ENCODE data around the gene ADAMTS19. TPM values are rescaled to one million over a fixed set of nuclear protein-coding genes. Genes with fewer than 3 reads are reported as not detected.

Gene ADAMTS19
- total and polyA plus RNA-seq, 9 of the 15 experiments (the other 6 are each of a cell fraction or from before 2014, with no cell fraction given): not detected

GRCh38 chr5:129459777-129460671, at the start of gene ADAMTS19 (continued):
- TF ChIP-seq ERF (CRISPR knock-in tag; IDR thresholded peaks at IDR 0.05): no peak
- no peak for TF ChIP-seq ZNF780A (CRISPR knock-in tag; IDR thresholded peaks at IDR 0.05)
- no peak for TF ChIP-seq PML (IDR thresholded peaks at IDR 0.05; ENCODE audit: low read length)
- TF ChIP-seq FOXA3 (CRISPR knock-in tag; conservative IDR thresholded peaks at IDR 0.05 in 1 of 2, IDR thresholded peaks at IDR 0.05 in 1 of 2): no peak
- no peak for TF ChIP-seq PRDM10 (IDR thresholded peaks at IDR 0.05; ENCODE audit: partially characterized antibody)

GRCh38 chr5:129410488-129410887, 49.6 kb upstream of the ADAMTS19 start:
- intact Hi-C loops (cut with micrococcal nuclease): no loop called here
- no peak for FAIRE-seq
- TF ChIP-seq HMG20B (CRISPR knock-in tag; IDR thresholded peaks at IDR 0.05) (no peak), YY1 (IDR thresholded peaks at IDR 0.05; ENCODE audit: borderline replicate concordance in 1 of 3, control insufficient read depth in 1 of 3, extremely low read depth in 1 of 3, insufficient read depth in 3 of 3, insufficient read length in 1 of 3, insufficient replicate concordance in 2 of 3, low read depth in 1 of 3, low read length in 2 of 3) (no peak), ZBTB43 (CRISPR knock-in tag; IDR thresholded peaks at IDR 0.05) (no peak), USF1 (CRISPR knock-in tag; IDR thresholded peaks at IDR 0.05) (no peak), ZNF143 (CRISPR knock-in tag; IDR thresholded peaks at IDR 0.05) (no peak)

More at GRCh38 chr5:129410488-129410887, 49.6 kb upstream of the ADAMTS19 start:
- no peak for DNase-seq (ENCODE audit: extremely low read depth in 1 of 4, low spot score in 3 of 4)
- no peak overlapping the region for H3K27ac ChIP-seq (ENCODE audit: extremely low read depth, low read depth, low read length)
- WGBS (ENCODE audit: insufficient coverage, low coverage, missing lambda C conversion rate): 0% methylated on average over 5 of the region's 5 CpGs
- no peak overlapping the region for H3K4me2 ChIP-seq (ENCODE audit: insufficient read depth, low read length)
- H2AFZ ChIP-seq (ENCODE audit: low read depth, low read length): no peak overlapping the region
- no TSS peak for BruUV-seq (replicated peaks)
- 0 out of 2 replicates have a peak, but pooled peaks cover 1% of the 10 kb centered on the region for H3K9me3 ChIP-seq (replicated peaks; ENCODE audit: control insufficient read depth, insufficient read depth, low read depth, low read length)
- in situ Hi-C loops (cut with MboI): no loop called here
- H3K27me3 ChIP-seq (ENCODE audit: control insufficient read depth in 2 of 2, insufficient read depth in 2 of 2, low read length in 2 of 2): no peaks in the 10 kb centered on the region
- H3K9me1 ChIP-seq (ENCODE audit: control insufficient read depth, insufficient read depth, low read length): no peaks in the 10 kb centered on the region
- no peaks in the 10 kb centered on the region for H3K4me1 ChIP-seq (replicated peaks in 1 of 2; ENCODE audit: control insufficient read depth in 2 of 2, insufficient read depth in 2 of 2, low read length in 2 of 2)
- H3K36me3 ChIP-seq (ENCODE audit: control insufficient read depth, insufficient read depth, low read length): no peaks in the 10 kb centered on the region
- no peak for ATAC-seq
- ChIA-PET POLR2A (no interaction called here), CTCF (ENCODE audit: low intra/inter-chr PET ratio) (no interaction called here)
- no peak overlapping the region for H3K4me3 ChIP-seq
- no peaks in the 10 kb centered on the region for H4K20me1 ChIP-seq (replicated peaks; ENCODE audit: control insufficient read depth, insufficient read depth, low read length)
- no peaks in the 10 kb centered on the region for H3K79me2 ChIP-seq (ENCODE audit: control insufficient read depth, insufficient read depth, low read length)
- no peak overlapping the region for H3K9ac ChIP-seq (ENCODE audit: insufficient read depth in 1 of 2, low read depth in 2 of 2, low read length in 2 of 2)

All from K562 (cell line).